Karpas-422 (cell line): Measurements from ENCODE around the gene RNF126. TPM values are rescaled to one million over a fixed set of nuclear protein-coding genes. Genes with fewer than 3 reads are reported as not detected.

Source experiments
- DNase-seq: peaks from one replicate; pipeline ENCODE4 v3.0.0-alpha.2; 2015
- H2AFZ ChIP-seq: fragments of 200-600 bp; sonication (generic); 2 replicates; pipeline ENCODE4 v1.6.1; 2014; ENCODE audit warnings: antibody characterized with exemption, low read length, mixed read lengths
- H3K27ac ChIP-seq: fragments of 200-600 bp; sonication (generic); 2 replicates; pipeline ENCODE4 v1.5.1; 2014; ENCODE audit warnings: mild to moderate bottlenecking, low read length, moderate library complexity
- H3K27me3 ChIP-seq: fragments of 200-600 bp; sonication (generic); 2 replicates; pipeline ENCODE4 v1.6.1; 2014; ENCODE audit warnings: low read length, mixed read lengths
- H3K36me3 ChIP-seq: fragments of 200-600 bp; sonication (generic); 2 replicates; pipeline ENCODE4 v1.6.1; 2014; ENCODE audit warnings: low read length, mixed read lengths; ENCODE audit not compliant: insufficient read depth
- H3K4me1 ChIP-seq: fragments of 200-600 bp; sonication (generic); 2 replicates; pipeline ENCODE4 v1.6.1; 2014; ENCODE audit warnings: mild to moderate bottlenecking, low read length, mixed read lengths
- H3K4me2 ChIP-seq: fragments of 200-600 bp; sonication (generic); 2 replicates; pipeline ENCODE4 v1.6.1; 2014; ENCODE audit warnings: low read length, low read depth, mild to moderate bottlenecking; ENCODE audit not compliant: poor library complexity, severe bottlenecking
- H3K4me3 ChIP-seq: fragments of 200-600 bp; sonication (generic); 2 replicates; pipeline ENCODE4 v1.5.1; 2014; ENCODE audit warnings: mild to moderate bottlenecking, antibody characterized with exemption, low read length, mixed read lengths
- H3K79me2 ChIP-seq: fragments of 200-600 bp; sonication (generic); 2 replicates; pipeline ENCODE4 v1.6.1; 2014; ENCODE audit warnings: mild to moderate bottlenecking, low read length, mixed read lengths
- H3K9ac ChIP-seq: fragments of 200-600 bp; sonication (generic); 2 replicates; pipeline ENCODE4 v1.6.0; 2014; ENCODE audit warnings: low read length
- H3K9me2 ChIP-seq: fragments of 200-600 bp; sonication (generic), shearing (Covaris generic); replicated peaks from 2 replicates; pipeline ENCODE4 v1.6.0; 2014; ENCODE audit warnings: mild to moderate bottlenecking, low read length, moderate library complexity; ENCODE audit not compliant: insufficient read depth
- H3K9me3 ChIP-seq: fragments of 300-700, 200-600 bp; sonication (generic); 2 replicates; pipeline ENCODE4 v1.6.1; 2014; ENCODE audit warnings: low read length, mixed read lengths
- H4K20me1 ChIP-seq: fragments of 200-600 bp; sonication (generic); 2 replicates; pipeline ENCODE4 v1.6.1; 2014; ENCODE audit warnings: mild to moderate bottlenecking, antibody characterized with exemption, low read length, low read depth; ENCODE audit not compliant: insufficient read depth
- total RNA-seq: library from RNA; depleted of rRNA; stranded (reverse); fragments of >200 nt; shearing (Covaris generic); gene quantifications from 2 replicates; pipeline ENCODE4 v1.2.3, GENCODE V29; 2014; ENCODE audit warnings: low replicate concordance

Gene RNF126
- total RNA-seq, 1 experiment from 2014 or later: 36.5 TPM

DNA sequence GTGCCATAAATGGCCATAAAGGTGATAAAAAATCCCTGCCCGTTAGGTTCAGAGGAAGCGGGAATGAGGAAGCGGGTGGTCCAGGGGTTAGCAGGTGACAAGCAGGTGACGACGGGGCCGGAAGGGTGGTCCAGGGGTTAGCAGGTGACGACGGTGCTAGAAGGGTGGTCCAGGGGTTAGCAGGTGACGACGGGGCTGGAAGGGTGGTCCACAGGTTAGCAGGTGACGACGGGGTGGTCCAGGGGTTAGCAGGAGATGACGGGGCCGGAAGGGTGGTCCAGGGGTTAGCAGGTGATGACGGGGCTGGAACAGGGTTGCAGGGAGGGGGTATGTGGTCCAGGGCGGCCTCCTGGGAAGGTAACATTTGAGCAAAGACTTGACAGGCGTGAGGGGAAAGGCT, 26.0 kb upstream of the RNF126 start:
- Histone ChIP-seq H3K4me2 (no peak overlapping the region), H3K36me3 (no peaks in the 10 kb centered on the region), H3K79me2 (no peaks in the 10 kb centered on the region), H3K9me3 (no peaks in the 10 kb centered on the region), H3K27me3 (no peaks in the 10 kb centered on the region), H3K4me3 (no peak overlapping the region), H2AFZ (no peak overlapping the region), H3K27ac (no peak overlapping the region), H3K4me1 (no peaks in the 10 kb centered on the region), H3K9me2 (no peaks in the 10 kb centered on the region), H3K9ac (no peak overlapping the region), H4K20me1 (no peaks in the 10 kb centered on the region)
- DNase-seq: no peak

DNA sequence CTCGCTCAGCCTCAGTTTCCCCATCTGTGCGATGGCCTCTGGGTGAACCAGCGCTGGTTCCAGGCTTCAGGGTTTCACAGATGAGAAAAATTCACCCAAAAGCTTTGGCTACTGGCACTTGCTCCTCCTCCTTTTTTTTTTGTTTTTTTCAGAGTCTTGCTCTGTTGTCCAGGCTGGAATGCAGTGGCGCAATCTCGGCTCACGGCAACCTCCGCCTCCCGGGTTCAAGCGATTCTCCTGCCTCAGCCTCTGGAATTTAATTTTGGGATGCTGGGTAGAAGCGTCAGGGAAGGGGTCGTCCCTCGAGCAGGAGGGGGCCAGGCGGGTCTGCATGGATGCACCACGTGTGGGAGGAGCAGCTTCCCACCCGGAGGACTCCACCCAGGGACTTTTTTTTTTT, 25.2 kb upstream of the RNF126 start:
- Histone ChIP-seq H3K9me2 (no peaks in the 10 kb centered on the region), H3K4me1 (no peaks in the 10 kb centered on the region), H3K27me3 (no peaks in the 10 kb centered on the region), H2AFZ (no peak overlapping the region), H3K4me2 (no peak overlapping the region), H3K9ac (no peak overlapping the region), H3K9me3 (no peaks in the 10 kb centered on the region), H3K79me2 (no peaks in the 10 kb centered on the region), H3K27ac (no peak overlapping the region), H4K20me1 (no peaks in the 10 kb centered on the region), H3K36me3 (no peaks in the 10 kb centered on the region), H3K4me3 (no peak overlapping the region)
- DNase-seq: no peak

DNA sequence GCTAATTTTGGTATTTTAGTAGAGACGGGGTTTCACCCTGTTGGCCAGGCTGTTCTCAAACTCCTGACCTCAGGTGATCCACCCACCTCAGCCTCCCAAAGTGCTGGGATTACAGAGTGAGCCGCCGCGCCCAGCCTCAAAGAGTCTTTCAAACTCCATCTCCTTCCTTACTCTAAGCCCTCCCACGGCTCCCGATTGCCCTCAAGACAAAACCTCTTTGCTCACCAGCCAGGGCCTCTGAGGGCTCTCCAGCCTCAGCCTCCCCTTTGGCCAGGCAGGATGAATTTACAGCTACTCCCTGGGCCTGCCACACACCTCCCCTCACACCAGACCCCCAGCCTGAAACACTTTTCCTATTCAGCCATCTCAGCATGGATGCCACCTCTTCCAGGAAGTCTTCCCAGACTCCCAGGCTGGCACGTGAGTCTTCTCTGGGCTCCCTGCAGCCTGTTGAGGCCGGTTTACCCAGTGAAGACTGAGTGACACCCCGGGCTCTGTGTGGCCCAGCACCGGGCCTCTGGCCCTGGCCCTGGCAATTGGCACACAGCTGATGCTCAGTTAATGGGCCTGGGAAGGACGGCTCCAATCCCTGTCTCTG, 24.7 kb upstream of the RNF126 start:
- no peaks in the 10 kb centered on the region for H3K27me3 ChIP-seq
- DNase-seq: no peak
- no peak overlapping the region for H3K4me3 ChIP-seq
- H4K20me1 ChIP-seq: no peaks in the 10 kb centered on the region
- no peaks in the 10 kb centered on the region for H3K36me3 ChIP-seq
- no peak overlapping the region for H3K9ac ChIP-seq
- no peaks in the 10 kb centered on the region for H3K79me2 ChIP-seq
- no peaks in the 10 kb centered on the region for H3K9me3 ChIP-seq
- no peak overlapping the region for H2AFZ ChIP-seq
- H3K9me2 ChIP-seq: no peaks in the 10 kb centered on the region
- no peak overlapping the region for H3K4me2 ChIP-seq
- no peaks in the 10 kb centered on the region for H3K4me1 ChIP-seq
- no peak overlapping the region for H3K27ac ChIP-seq

DNA sequence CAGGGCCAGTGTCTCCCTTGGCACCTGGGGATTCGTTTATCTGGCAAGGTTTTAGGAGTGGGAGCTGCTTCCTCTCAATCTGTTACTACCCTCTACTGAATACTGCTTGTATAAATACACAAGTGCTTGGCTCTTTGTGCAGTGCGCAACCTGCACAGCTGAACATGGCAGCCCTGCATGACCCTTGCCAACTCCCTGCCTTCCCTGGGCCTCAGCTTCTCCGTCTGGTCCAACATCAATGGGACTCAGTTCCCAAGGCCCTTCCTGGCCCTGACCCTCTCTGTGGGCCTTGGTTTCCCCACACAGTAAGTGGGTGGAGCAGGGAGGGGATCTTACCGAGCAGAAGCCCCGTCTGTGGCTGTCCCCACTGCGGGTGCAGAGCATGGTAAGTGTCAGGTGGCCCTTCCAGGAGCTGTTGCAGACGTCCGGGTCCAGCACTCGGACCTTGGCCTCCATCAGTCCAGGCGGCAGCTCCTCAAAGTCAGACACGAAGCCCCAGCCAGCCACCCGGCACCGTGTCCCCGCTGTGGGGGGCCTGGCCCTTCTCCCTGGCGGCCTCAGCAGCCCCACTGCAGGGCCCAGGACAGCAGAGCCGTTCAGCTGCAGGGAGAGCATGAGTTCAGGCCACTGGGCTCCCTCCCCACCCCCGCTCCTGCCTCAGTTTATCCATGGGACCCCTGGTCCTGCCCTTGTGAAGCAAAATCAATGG, 23.7 kb upstream of the RNF126 start:
- Histone ChIP-seq H3K9me2 (no peaks in the 10 kb centered on the region), H3K27ac (no peak overlapping the region), H3K4me2 (no peak overlapping the region), H4K20me1 (no peaks in the 10 kb centered on the region), H3K36me3 (no peaks in the 10 kb centered on the region), H3K4me3 (no peak overlapping the region), H3K27me3 (no peaks in the 10 kb centered on the region), H2AFZ (no peak overlapping the region), H3K9ac (no peak overlapping the region), H3K4me1 (no peaks in the 10 kb centered on the region), H3K79me2 (no peaks in the 10 kb centered on the region), H3K9me3 (no peaks in the 10 kb centered on the region)
- DNase-seq: no peak

DNA sequence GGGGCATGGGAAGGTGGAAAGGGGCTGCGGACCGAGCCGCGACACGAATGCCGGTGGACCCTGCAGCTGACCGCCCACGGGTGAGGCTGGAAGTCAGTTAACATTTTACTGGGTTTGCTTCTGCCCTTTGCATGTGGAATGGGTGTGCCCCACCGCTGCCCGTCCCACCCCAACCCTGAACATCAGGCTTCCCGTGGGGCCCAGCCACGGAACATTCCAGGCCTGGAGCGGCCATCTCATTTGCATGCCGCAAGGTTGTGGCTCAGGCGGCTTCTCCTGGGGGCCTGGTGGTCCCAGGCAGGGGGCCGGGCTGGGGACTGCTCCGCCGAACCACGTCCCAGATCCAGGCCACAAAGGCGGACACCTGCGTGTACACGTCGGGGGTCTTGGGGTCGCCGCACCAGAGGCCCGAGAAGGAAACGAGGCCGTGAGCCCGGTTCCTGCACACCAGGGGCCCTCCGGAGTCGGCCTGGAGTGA, 22.5 kb upstream of the RNF126 start:
- H3K4me1 ChIP-seq: peaks cover 2% of the 10 kb centered on the region; the same call in 1 of the 2 replicates
- no peak overlapping the region for H3K27ac ChIP-seq
- no peak overlapping the region for H2AFZ ChIP-seq
- no peak overlapping the region for H3K9ac ChIP-seq
- no peak overlapping the region for H3K4me3 ChIP-seq
- H3K9me2 ChIP-seq: no peaks in the 10 kb centered on the region
- no peak overlapping the region for H3K4me2 ChIP-seq
- no peaks in the 10 kb centered on the region for H4K20me1 ChIP-seq
- H3K36me3 ChIP-seq: no peaks in the 10 kb centered on the region
- H3K27me3 ChIP-seq: no peaks in the 10 kb centered on the region
- no peaks in the 10 kb centered on the region for H3K79me2 ChIP-seq
- H3K9me3 ChIP-seq: no peaks in the 10 kb centered on the region
- no peak for DNase-seq

DNA sequence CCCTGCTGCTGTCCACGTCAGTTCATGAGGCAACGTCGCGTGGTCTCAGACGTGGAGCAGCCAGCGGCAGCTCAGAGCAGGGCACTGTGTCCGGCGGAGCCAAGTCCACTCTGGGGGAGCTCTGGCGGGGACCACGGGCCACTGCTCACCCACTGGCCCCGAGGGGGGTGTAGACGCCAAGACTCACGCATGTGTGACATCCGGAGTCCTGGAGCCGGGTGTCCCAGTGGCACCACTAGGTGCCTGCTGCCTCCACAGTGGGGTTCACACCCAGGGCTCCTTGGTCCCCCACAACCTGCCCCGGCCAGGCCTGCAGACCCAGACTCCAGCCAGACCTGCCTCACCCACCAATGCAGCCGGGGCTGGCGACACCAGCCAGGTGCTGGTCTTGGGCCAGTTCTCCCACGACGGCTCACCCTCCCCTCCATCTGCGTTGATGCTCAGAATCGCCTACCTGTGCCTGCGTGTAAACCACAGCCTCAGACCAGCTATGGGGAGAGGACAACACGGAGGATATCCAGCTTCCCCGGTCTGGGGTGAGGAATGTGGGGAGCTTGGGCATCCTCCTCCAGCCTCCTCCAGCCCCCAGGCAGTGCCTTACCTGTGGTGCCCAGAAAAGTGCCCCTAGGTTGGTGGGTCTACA, 19.8 kb upstream of the RNF126 start:
- no peaks in the 10 kb centered on the region for H3K9me3 ChIP-seq

DNA sequence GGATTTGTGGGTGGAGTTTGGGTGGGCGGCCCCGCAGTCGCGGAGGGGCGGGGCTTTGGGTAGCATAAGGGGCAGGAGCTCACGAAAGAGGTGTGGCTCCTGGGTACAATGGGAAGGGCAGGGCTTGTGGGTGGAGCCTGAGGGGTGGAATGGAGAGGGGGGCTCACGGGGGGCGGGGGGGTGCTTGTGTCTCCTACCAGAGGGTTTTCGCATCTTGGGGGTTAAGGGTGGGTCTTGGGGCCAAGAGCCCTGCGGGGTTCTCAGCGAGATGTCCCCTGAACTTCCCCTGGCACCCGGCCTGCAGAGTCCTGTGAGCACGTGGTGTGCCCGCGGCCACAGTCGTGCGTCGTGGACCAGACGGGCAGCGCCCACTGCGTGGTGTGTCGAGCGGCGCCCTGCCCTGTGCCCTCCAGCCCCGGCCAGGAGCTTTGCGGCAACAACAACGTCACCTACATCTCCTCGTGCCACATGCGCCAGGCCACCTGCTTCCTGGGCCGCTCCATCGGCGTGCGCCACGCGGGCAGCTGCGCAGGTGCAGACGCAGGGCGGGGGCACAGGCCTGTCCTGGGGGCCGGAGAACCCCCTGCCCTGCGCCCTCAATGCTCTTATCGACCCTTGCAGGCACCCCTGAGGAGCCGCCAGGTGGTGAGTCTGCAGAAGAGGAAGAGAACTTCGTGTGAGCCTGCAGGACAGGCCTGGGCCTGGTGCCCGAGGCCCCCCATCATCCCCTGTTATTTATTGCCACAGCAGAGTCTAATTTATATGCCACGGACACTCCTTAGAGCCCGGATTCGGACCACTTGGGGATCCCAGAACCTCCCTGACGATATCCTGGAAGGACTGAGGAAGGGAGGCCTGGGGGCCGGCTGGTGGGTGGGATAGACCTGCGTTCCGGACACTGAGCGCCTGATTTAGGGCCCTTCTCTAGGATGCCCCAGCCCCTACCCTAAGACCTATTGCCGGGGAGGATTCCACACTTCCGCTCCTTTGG, 18.3 kb upstream of the RNF126 start:
- H3K4me2 ChIP-seq: peak overlapping the region; percentile 83
- no peaks in the 10 kb centered on the region for H3K36me3 ChIP-seq
- H3K4me3 ChIP-seq: no peak overlapping the region; the same call in 1 of the 2 replicates
- no peaks in the 10 kb centered on the region for H3K9me2 ChIP-seq
- no peak overlapping the region for H3K9ac ChIP-seq
- no peaks in the 10 kb centered on the region for H3K27me3 ChIP-seq
- H2AFZ ChIP-seq: no peak overlapping the region
- peaks cover 10% of the 10 kb centered on the region; the same call in 1 of the 2 replicates for H4K20me1 ChIP-seq
- H3K79me2 ChIP-seq: no peaks in the 10 kb centered on the region
- peaks cover 9% of the 10 kb centered on the region for H3K4me1 ChIP-seq
- no peak overlapping the region for H3K27ac ChIP-seq
- no peak for DNase-seq
- no peaks in the 10 kb centered on the region for H3K9me3 ChIP-seq

More for the DNA sequence above, 19.8 kb upstream of the RNF126 start:
- Histone ChIP-seq H3K4me2 (no peak overlapping the region), H3K4me1 (peaks cover 9% of the 10 kb centered on the region), H4K20me1 (peaks cover 10% of the 10 kb centered on the region; the same call in 1 of the 2 replicates), H3K4me3 (no peak overlapping the region), H3K9ac (no peak overlapping the region), H3K9me2 (no peaks in the 10 kb centered on the region), H2AFZ (no peak overlapping the region), H3K79me2 (no peaks in the 10 kb centered on the region), H3K27ac (no peak overlapping the region), H3K36me3 (no peaks in the 10 kb centered on the region), H3K27me3 (no peaks in the 10 kb centered on the region)
- no peak for DNase-seq
